Natural killer cell (primary cell): ENCODE data around the gene HAGH. TPM values are rescaled to one million over a fixed set of nuclear protein-coding genes. Genes with fewer than 3 reads are reported as not detected.
A peak's percentile ranks its signal among the peaks of the same experiment; 100 is the strongest.
"Not testable (repeated sequence)": the region's sequence is repeated elsewhere in the genome, so short reads cannot be mapped to it uniquely, and the experiment has no call there.

Experiments
- ATAC-seq, 3 donors: fragments of 150-1000 bp in 2 of 3; fragments of 200-7000 bp in 1 of 3; cut with Tn5 transposase; 1 replicate in 1 of 3; 2 replicates in 2 of 3; pipeline ENCODE4 v1.10.0; 2021; ENCODE audit warnings: mild to moderate bottlenecking in 2 of 3, moderate library complexity in 2 of 3
- DNase-seq, 2 donors: peaks; one replicate each; pipeline versions ENCODE4 v3.0.0 to v3.0.0-alpha.2; 2013 to 2021; ENCODE audit warnings: mixed read lengths in 1 of 2
- H3K27ac ChIP-seq: one replicate; pipeline ENCODE4 v1.5.1; 2013; ENCODE audit warnings: mild to moderate bottlenecking, low read length
- H3K27me3 ChIP-seq: one replicate; pipeline ENCODE4 v1.6.1; 2013; ENCODE audit warnings: low read length; ENCODE audit not compliant: control insufficient read depth, insufficient read depth
- H3K36me3 ChIP-seq: one replicate; pipeline ENCODE4 v1.6.1; 2013; ENCODE audit warnings: low read length; ENCODE audit not compliant: control insufficient read depth, insufficient read depth
- H3K4me1 ChIP-seq: one replicate; pipeline ENCODE4 v1.6.1; 2013; ENCODE audit warnings: low read length; ENCODE audit not compliant: control insufficient read depth, insufficient read depth
- H3K4me3 ChIP-seq: one replicate; pipeline ENCODE4 v1.5.1; 2013; ENCODE audit warnings: low read length
- H3K9me3 ChIP-seq: one replicate; pipeline ENCODE4 v1.6.1; 2013; ENCODE audit warnings: low read length; ENCODE audit not compliant: control insufficient read depth, insufficient read depth
- H3K27ac Mint-ChIP-seq, 2 donors: one replicate each; pipeline ENCODE4 v1.8.0; 2022; ENCODE audit warnings: mild to moderate bottlenecking in 2 of 2, mixed read lengths in 2 of 2, moderate library complexity in 1 of 2
- H3K27me3 Mint-ChIP-seq, 2 donors: one replicate each; pipeline ENCODE4 v1.8.0; 2022; ENCODE audit warnings: low read depth in 2 of 2, mixed read lengths in 2 of 2
- H3K36me3 Mint-ChIP-seq: one replicate; pipeline ENCODE4 v1.8.0; 2022; ENCODE audit warnings: mixed read lengths
- H3K4me1 Mint-ChIP-seq, 2 donors: one replicate each; pipeline ENCODE4 v1.8.0; 2022; ENCODE audit warnings: mixed read lengths in 2 of 2
- H3K4me3 Mint-ChIP-seq: one replicate; pipeline ENCODE4 v1.8.0; 2022; ENCODE audit warnings: mild to moderate bottlenecking, moderate library complexity, mixed read lengths
- H3K9me3 Mint-ChIP-seq, 2 donors: one replicate each; pipeline ENCODE4 v1.8.0; 2022; ENCODE audit warnings: mixed read lengths in 2 of 2
- CTCF ChIP-seq: fragments of 200-600 bp; IDR thresholded peaks from one replicate; pipeline ENCODE4 v1.8.0; 2022; ENCODE audit warnings: antibody characterized with exemption
- WGBS: methylation state at CpG from one replicate; pipeline ENCODE4 v1.1.7; 2013; ENCODE audit warnings: missing lambda C conversion rate; ENCODE audit not compliant: insufficient coverage; 5-methylcytosine and 5-hydroxymethylcytosine counted together
- intact Hi-C: fragments of 100-400 bp; cut with micrococcal nuclease; formaldehyde crosslinking; loops from one replicate; pipeline ENCODE4 v1.14.2; 2022
- total RNA-seq, 4 donors: library from RNA; stranded (reverse); fragments of 120-200 nt in 1 of 4; gene quantifications; one replicate each; pipeline versions ENCODE4 v1.2.3 to v1.2.4, GENCODE V29; 2013 to 2022

Gene HAGH
- total RNA-seq, result 10 to 100 TPM; 27.8 to 38.4 (median 37.5) TPM
- total RNA-seq (2013), result 36.8 TPM

DNA sequence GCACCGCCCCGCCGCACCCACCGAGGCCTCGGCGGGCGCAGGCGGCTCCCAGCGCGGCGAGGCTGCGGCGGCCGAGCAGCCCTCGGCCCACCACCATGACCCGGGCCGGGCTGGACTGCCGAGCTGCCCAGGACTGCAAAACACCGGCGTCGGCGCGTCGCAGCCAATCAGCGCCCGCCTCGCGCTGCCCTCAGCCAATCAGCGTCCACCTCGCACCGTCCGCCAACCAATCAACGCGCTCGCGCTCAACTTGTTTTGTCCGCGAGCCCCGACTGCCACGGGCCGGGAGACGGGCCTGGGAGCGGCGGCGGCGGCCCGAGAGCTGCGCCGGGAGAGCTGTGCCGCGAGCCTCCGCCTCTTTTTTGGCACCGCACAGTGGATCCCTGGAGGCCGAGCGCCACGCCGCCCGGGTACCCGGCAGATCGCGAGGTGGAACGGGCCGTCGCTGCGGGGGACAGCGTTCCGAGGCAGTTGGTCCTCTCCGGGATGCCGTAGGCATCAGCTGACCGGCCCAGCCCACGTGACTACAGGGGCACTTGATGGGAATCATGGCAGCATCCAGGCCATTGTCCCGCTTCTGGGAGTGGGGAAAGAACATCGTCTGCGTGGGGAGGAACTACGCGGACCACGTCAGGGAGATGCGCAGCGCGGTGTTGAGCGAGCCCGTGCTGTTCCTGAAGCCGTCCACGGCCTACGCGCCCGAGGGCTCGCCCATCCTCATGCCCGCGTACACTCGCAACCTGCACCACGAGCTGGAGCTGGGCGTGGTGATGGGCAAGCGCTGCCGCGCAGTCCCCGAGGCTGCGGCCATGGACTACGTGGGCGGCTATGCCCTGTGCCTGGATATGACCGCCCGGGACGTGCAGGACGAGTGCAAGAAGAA is at the start of gene HAGH, which contains the start of gene FAHD1:
HAGH (minus strand) TSS at position 135 of the 883 bp plus-strand sequence; CDS start at position 97, 38 bp downstream.
FAHD1 (plus strand) TSS at position 516 of the 883 bp plus-strand sequence; CDS start at position 549, 33 bp downstream.
- Mint-ChIP-seq H3K27ac (peak within 1 kb of the TSS; percentile 85 to 89), H3K36me3 (no peaks in the 10 kb centered on the region), H3K27me3 (no peaks in the 10 kb centered on the region), H3K4me1 (peaks cover 9 to 23% of the 10 kb centered on the region in 2 donors), H3K4me3 (peak within 1 kb of the TSS; percentile 89), H3K9me3 (no peaks in the 10 kb centered on the region)
- peak within 1 kb of the TSS; percentile 60 for H3K27ac ChIP-seq
- H3K36me3 ChIP-seq, result peaks cover 10% of the 10 kb centered on the region
- intact Hi-C loops, result loop anchor here (2.0 kb wide), 1 partner anchor 44 kb away; the partner anchor contains the start of genes NUBP2 and SPSB3
- TF ChIP-seq CTCF, result no peak
- peak; percentile 79 to 92 (median 84) for ATAC-seq
- H3K4me3 ChIP-seq, result peak within 1 kb of the TSS; percentile 98
- under 1% methylated on average over 104 of the region's 104 CpGs for WGBS
- DNase-seq, result peak; percentile 95 to 96
- no peaks in the 10 kb centered on the region for H3K9me3 ChIP-seq
- H3K27me3 ChIP-seq, result no peaks in the 10 kb centered on the region
- peaks cover 23% of the 10 kb centered on the region for H3K4me1 ChIP-seq

GRCh38 chr16:1876066-1876465 is 49.4 kb upstream of the HAGH start:
- H3K27me3 Mint-ChIP-seq, result peaks cover 15 to 24% of the 10 kb centered on the region in 2 donors
- WGBS, result 84% methylated on average over 13 of the region's 13 CpGs
- H3K4me1 Mint-ChIP-seq, H3K9me3 Mint-ChIP-seq, H3K4me3 ChIP-seq, H3K27ac ChIP-seq, H3K9me3 ChIP-seq, H3K36me3 ChIP-seq, ATAC-seq, H3K36me3 Mint-ChIP-seq, H3K27me3 ChIP-seq, H3K27ac Mint-ChIP-seq, DNase-seq, H3K4me3 Mint-ChIP-seq, H3K4me1 ChIP-seq, intact Hi-C loops: not testable (repeated sequence)

GRCh38 chr16:1874854-1875253 is 48.2 kb upstream of the HAGH start:
- WGBS, result 73% methylated on average over 4 of the region's 6 CpGs
- peaks cover 15 to 26% of the 10 kb centered on the region in 2 donors for H3K27me3 Mint-ChIP-seq
- no peaks in the 10 kb centered on the region for H3K36me3 Mint-ChIP-seq
- Histone ChIP-seq H3K27ac (no peak overlapping the region), H3K36me3 (no peaks in the 10 kb centered on the region), H3K4me3 (no peak overlapping the region), H3K4me1 (peaks cover 2% of the 10 kb centered on the region), H3K27me3 (peaks cover 6% of the 10 kb centered on the region), H3K9me3 (no peaks in the 10 kb centered on the region)
- H3K4me3 Mint-ChIP-seq, result no peak overlapping the region
- H3K4me1 Mint-ChIP-seq, result peaks cover 5 to 6% of the 10 kb centered on the region in 2 donors
- no peak overlapping the region for H3K27ac Mint-ChIP-seq
- no peak for TF ChIP-seq CTCF
- no peaks in the 10 kb centered on the region for H3K9me3 Mint-ChIP-seq
- ATAC-seq (no peak), DNase-seq (no peak)
- intact Hi-C loops, result no loop called here

- Mint-ChIP-seq H3K36me3 (no peaks in the 10 kb centered on the region), H3K4me1 (peaks cover 5 to 6% of the 10 kb centered on the region in 2 donors), H3K27me3 (peaks cover 9 to 19% of the 10 kb centered on the region in 2 donors), H3K4me3 (peak within 1 kb of the TSS; percentile 68), H3K27ac (no peak within 1 kb of the TSS), H3K9me3 (no peaks in the 10 kb centered on the region)
- peaks cover 2% of the 10 kb centered on the region for H3K4me1 ChIP-seq
- H3K4me3 ChIP-seq, result no peak within 1 kb of the TSS
- no peaks in the 10 kb centered on the region for H3K9me3 ChIP-seq
- H3K36me3 ChIP-seq, result no peaks in the 10 kb centered on the region
- peak; percentile 24 to 56 for DNase-seq
- intact Hi-C loops, result no loop called here
- peak; percentile 68 to 88 (median 86) for ATAC-seq
- TF ChIP-seq CTCF, result no peak
- no peak within 1 kb of the TSS for H3K27ac ChIP-seq
- 16% methylated on average over 65 of the region's 68 CpGs for WGBS
- H3K27me3 ChIP-seq, result peaks cover 6% of the 10 kb centered on the region
Measured at GRCh38 chr16:1871974-1872635, 45.5 kb upstream of the HAGH start, which contains the start of gene MEIOB. Gene MEIOB (minus strand): TSS chr16:1872164. CDS start chr16:1868175, 3,989 bp downstream.
